ENCODE results near the gene AP2B1. TPM values are rescaled to one million over a fixed set of nuclear protein-coding genes. Genes with fewer than 3 reads are reported as not detected.

Gene AP2B1
- polyA plus RNA-seq, 1 of the 3 experiments (the other 2 are of a cell fraction): 97.8 TPM

GRCh38 chr17:35596072-35596471 lies 8.9 kb downstream of the AP2B1 start:
- POLR2A ChIA-PET: no interaction called here
- H3K36me3 ChIP-seq (replicated peaks in 1 of 2; ENCODE audit: control insufficient read depth in 1 of 2, insufficient read depth in 2 of 2, low read length in 1 of 2): peaks cover 69 to 81% of the 10 kb centered on the region in 2 experiments
- H3K79me2 ChIP-seq (ENCODE audit: insufficient read depth): peaks cover 94% of the 10 kb centered on the region
- H4K20me1 ChIP-seq (ENCODE audit: insufficient read depth): peaks cover 43% of the 10 kb centered on the region
- no peaks in the 10 kb centered on the region for H3K9me3 ChIP-seq
- no peak overlapping the region for H2AFZ ChIP-seq (ENCODE audit: low read depth)
- no peak overlapping the region for H3K27ac ChIP-seq (ENCODE audit: low read depth in 2 of 2, low read length in 1 of 2)
- no peaks in the 10 kb centered on the region for H3K9me2 ChIP-seq
- H3K4me3 ChIP-seq (ENCODE audit: low read depth in 2 of 2, low read length in 1 of 2): no peak overlapping the region
- TF ChIP-seq TEAD4 (IDR thresholded peaks at IDR 0.05; ENCODE audit: borderline replicate concordance, insufficient read depth) (no peak), JUND (IDR thresholded peaks at IDR 0.05) (no peak), SIN3A (IDR thresholded peaks at IDR 0.05; ENCODE audit: borderline replicate concordance, low read depth, low read length) (no peak), FOXM1 (IDR thresholded peaks at IDR 0.05; ENCODE audit: low read depth) (no peak), GATA2 (CRISPR knock-in tag; IDR thresholded peaks at IDR 0.05) (no peak)
- TF ChIP-seq, protein P1, sequence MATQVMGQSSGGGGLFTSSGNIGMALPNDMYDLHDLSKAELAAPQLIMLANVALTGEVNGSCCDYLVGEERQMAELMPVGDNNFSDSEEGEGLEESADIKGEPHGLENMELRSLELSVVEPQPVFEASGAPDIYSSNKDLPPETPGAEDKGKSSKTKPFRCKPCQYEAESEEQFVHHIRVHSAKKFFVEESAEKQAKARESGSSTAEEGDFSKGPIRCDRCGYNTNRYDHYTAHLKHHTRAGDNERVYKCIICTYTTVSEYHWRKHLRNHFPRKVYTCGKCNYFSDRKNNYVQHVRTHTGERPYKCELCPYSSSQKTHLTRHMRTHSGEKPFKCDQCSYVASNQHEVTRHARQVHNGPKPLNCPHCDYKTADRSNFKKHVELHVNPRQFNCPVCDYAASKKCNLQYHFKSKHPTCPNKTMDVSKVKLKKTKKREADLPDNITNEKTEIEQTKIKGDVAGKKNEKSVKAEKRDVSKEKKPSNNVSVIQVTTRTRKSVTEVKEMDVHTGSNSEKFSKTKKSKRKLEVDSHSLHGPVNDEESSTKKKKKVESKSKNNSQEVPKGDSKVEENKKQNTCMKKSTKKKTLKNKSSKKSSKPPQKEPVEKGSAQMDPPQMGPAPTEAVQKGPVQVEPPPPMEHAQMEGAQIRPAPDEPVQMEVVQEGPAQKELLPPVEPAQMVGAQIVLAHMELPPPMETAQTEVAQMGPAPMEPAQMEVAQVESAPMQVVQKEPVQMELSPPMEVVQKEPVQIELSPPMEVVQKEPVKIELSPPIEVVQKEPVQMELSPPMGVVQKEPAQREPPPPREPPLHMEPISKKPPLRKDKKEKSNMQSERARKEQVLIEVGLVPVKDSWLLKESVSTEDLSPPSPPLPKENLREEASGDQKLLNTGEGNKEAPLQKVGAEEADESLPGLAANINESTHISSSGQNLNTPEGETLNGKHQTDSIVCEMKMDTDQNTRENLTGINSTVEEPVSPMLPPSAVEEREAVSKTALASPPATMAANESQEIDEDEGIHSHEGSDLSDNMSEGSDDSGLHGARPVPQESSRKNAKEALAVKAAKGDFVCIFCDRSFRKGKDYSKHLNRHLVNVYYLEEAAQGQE (IDR thresholded peaks at IDR 0.05; ENCODE audit: low read depth, low read length): no peak
- 97% methylated on average over 4 of the region's 4 CpGs for WGBS (ENCODE audit: low lambda C conversion rate)
- H3K4me1 ChIP-seq (ENCODE audit: control insufficient read depth in 1 of 2, insufficient read depth in 2 of 2, low read depth in 1 of 2, low read length in 1 of 2): no peaks in the 10 kb centered on the region
- no peaks in the 10 kb centered on the region for H3F3A ChIP-seq (replicated peaks; ENCODE audit: insufficient read depth)
- no peaks in the 10 kb centered on the region for H3K27me3 ChIP-seq (ENCODE audit: insufficient read depth)
- CTCF ChIA-PET: interaction anchor here (1.8 to 3.6 kb wide), 3 partner anchors 17 to 168 kb away, joined by 4 to 19 read pairs (median 11); no protein-coding TSS in a partner anchor
- H3K9ac ChIP-seq: no peak overlapping the region
- no peak for DNase-seq
- no peak overlapping the region for H3K4me2 ChIP-seq

- Histone ChIP-seq H3K9me3 (no peaks in the 10 kb centered on the region), H3K4me3 (ENCODE audit: low read depth in 2 of 2, low read length in 1 of 2) (no peak overlapping the region), H4K20me1 (ENCODE audit: insufficient read depth) (peaks cover 37% of the 10 kb centered on the region), H3K27me3 (ENCODE audit: insufficient read depth) (no peaks in the 10 kb centered on the region), H3K27ac (ENCODE audit: low read depth in 2 of 2, low read length in 1 of 2) (no peak overlapping the region), H2AFZ (ENCODE audit: low read depth) (no peak overlapping the region), H3F3A (replicated peaks; ENCODE audit: insufficient read depth) (no peaks in the 10 kb centered on the region), H3K4me1 (ENCODE audit: control insufficient read depth in 1 of 2, insufficient read depth in 2 of 2, low read depth in 1 of 2, low read length in 1 of 2) (no peaks in the 10 kb centered on the region), H3K79me2 (ENCODE audit: insufficient read depth) (peaks cover 94% of the 10 kb centered on the region), H3K36me3 (replicated peaks in 1 of 2; ENCODE audit: control insufficient read depth in 1 of 2, insufficient read depth in 2 of 2, low read length in 1 of 2) (peaks cover 68 to 82% of the 10 kb centered on the region in 2 experiments), H3K9ac (no peak overlapping the region), H3K4me2 (no peak overlapping the region), H3K9me2 (no peaks in the 10 kb centered on the region)
- TF ChIP-seq, protein P2, sequence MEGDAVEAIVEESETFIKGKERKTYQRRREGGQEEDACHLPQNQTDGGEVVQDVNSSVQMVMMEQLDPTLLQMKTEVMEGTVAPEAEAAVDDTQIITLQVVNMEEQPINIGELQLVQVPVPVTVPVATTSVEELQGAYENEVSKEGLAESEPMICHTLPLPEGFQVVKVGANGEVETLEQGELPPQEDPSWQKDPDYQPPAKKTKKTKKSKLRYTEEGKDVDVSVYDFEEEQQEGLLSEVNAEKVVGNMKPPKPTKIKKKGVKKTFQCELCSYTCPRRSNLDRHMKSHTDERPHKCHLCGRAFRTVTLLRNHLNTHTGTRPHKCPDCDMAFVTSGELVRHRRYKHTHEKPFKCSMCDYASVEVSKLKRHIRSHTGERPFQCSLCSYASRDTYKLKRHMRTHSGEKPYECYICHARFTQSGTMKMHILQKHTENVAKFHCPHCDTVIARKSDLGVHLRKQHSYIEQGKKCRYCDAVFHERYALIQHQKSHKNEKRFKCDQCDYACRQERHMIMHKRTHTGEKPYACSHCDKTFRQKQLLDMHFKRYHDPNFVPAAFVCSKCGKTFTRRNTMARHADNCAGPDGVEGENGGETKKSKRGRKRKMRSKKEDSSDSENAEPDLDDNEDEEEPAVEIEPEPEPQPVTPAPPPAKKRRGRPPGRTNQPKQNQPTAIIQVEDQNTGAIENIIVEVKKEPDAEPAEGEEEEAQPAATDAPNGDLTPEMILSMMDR (IDR thresholded peaks at IDR 0.05): peak; percentile 18; the same call in 1 of the 2 replicates
- TF ChIP-seq GATA2 (CRISPR knock-in tag; IDR thresholded peaks at IDR 0.05) (no peak), NRF1 (IDR thresholded peaks at IDR 0.05; ENCODE audit: low read depth, low read length) (no peak), RFX5 (IDR thresholded peaks at IDR 0.05; ENCODE audit: low read length) (no peak)
- ChIA-PET CTCF (interaction anchor here (1.1 to 3.6 kb wide), 3 partner anchors 16 to 151 kb away, joined by 3 to 19 read pairs (median 4); no protein-coding TSS in a partner anchor), POLR2A (no interaction called here)
- DNase-seq: peak; percentile 26
- 98% methylated on average over 37 of the region's 54 CpGs for WGBS (ENCODE audit: low lambda C conversion rate)
Observed at GRCh38 chr17:35596530-35597233, 9.6 kb downstream of the AP2B1 start.
